Measurements from ENCODE around the gene UGT1A4. TPM values are rescaled to one million over a fixed set of nuclear protein-coding genes. Genes with fewer than 3 reads are reported as not detected.

UGT1A4 gene
- total and polyA plus RNA-seq, 10 of the 15 experiments (the other 5 are each of a cell fraction or from before 2014, with no cell fraction given) = not detected

DNA sequence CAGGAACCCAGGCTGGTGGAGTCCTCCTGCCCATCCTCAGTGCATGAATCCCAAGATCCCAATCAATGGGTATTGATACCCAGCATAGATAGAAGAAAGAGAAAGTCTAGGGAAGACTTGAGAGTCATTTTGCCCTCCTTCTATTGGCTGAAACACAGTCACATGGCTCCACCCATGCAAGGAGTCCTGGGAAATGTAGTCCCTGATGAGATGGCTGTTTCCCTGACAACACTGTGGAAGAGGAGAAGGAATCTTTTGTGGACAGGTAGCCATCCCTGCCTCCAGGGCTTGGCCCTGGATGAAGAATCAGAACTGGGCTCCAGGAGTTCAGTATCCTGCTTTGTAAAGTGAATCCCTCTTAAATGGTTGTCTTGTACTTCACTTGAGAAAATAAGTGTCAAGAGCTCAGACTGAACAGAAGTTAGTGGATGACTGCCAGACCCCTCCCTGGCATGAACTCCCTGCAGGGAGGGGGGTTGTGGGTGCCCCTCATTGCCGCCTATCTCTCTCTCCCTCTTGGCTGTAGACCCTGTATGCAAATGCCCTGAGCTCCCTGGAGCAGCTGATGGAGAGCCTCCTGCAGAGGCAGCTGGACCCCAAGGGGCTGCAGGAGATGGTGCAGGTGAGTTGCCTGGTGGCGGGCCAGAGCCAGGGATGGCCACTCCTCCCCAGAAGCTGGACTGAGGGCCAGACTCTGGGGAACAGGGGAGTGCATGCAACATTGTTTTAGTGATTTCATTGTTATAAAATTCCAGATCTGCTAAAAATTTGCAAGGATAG, 95.7 kb downstream of the UGT1A4 start:
- in situ Hi-C loops (cut with MboI) = no loop called here
- Histone ChIP-seq H3K27me3 (replicated peaks in 1 of 2; ENCODE audit: control insufficient read depth in 2 of 2, insufficient read depth in 2 of 2, low read length in 1 of 2) (no peaks in the 10 kb centered on the region; a peak in 3 of 4 replicates), H3K9me3 (replicated peaks; ENCODE audit: control insufficient read depth, insufficient read depth, low read length) (no peaks in the 10 kb centered on the region), H2AFZ (ENCODE audit: control insufficient read depth, low read depth, low read length) (no peak overlapping the region), H3K4me1 (ENCODE audit: control insufficient read depth, insufficient read depth, low read length) (no peaks in the 10 kb centered on the region), H3K36me3 (ENCODE audit: control insufficient read depth in 2 of 2, insufficient read depth in 2 of 2, low read length in 1 of 2) (no peaks in the 10 kb centered on the region), H3K79me2 (ENCODE audit: control insufficient read depth, insufficient read depth, low read length) (no peaks in the 10 kb centered on the region), H3K27ac (ENCODE audit: control insufficient read depth, insufficient read depth) (no peak overlapping the region), H3K4me3 (no peak overlapping the region), H4K20me1 (ENCODE audit: control insufficient read depth, insufficient read depth) (no peaks in the 10 kb centered on the region), H3K9ac (ENCODE audit: control insufficient read depth, insufficient read depth, low read length) (no peak overlapping the region), H3K4me2 (ENCODE audit: control insufficient read depth, insufficient read depth) (no peak overlapping the region)
- TF ChIP-seq HCFC1 (IDR thresholded peaks at IDR 0.05; ENCODE audit: low read length) = peak; percentile 53
- TF ChIP-seq STAT3 (IDR thresholded peaks at IDR 0.05; ENCODE audit: low read depth, low read length) = no peak
- TF ChIP-seq IRF4 (IDR thresholded peaks at IDR 0.05; ENCODE audit: low read depth, low read length) = no peak
- TF ChIP-seq, protein P1, sequence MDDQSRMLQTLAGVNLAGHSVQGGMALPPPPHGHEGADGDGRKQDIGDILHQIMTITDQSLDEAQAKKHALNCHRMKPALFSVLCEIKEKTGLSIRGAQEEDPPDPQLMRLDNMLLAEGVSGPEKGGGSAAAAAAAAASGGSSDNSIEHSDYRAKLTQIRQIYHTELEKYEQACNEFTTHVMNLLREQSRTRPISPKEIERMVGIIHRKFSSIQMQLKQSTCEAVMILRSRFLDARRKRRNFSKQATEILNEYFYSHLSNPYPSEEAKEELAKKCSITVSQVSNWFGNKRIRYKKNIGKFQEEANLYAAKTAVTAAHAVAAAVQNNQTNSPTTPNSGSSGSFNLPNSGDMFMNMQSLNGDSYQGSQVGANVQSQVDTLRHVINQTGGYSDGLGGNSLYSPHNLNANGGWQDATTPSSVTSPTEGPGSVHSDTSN (IDR thresholded peaks at IDR 0.05; ENCODE audit: insufficient replicate concordance, low read depth, low read length) = no peak
- TF ChIP-seq, protein P2, sequence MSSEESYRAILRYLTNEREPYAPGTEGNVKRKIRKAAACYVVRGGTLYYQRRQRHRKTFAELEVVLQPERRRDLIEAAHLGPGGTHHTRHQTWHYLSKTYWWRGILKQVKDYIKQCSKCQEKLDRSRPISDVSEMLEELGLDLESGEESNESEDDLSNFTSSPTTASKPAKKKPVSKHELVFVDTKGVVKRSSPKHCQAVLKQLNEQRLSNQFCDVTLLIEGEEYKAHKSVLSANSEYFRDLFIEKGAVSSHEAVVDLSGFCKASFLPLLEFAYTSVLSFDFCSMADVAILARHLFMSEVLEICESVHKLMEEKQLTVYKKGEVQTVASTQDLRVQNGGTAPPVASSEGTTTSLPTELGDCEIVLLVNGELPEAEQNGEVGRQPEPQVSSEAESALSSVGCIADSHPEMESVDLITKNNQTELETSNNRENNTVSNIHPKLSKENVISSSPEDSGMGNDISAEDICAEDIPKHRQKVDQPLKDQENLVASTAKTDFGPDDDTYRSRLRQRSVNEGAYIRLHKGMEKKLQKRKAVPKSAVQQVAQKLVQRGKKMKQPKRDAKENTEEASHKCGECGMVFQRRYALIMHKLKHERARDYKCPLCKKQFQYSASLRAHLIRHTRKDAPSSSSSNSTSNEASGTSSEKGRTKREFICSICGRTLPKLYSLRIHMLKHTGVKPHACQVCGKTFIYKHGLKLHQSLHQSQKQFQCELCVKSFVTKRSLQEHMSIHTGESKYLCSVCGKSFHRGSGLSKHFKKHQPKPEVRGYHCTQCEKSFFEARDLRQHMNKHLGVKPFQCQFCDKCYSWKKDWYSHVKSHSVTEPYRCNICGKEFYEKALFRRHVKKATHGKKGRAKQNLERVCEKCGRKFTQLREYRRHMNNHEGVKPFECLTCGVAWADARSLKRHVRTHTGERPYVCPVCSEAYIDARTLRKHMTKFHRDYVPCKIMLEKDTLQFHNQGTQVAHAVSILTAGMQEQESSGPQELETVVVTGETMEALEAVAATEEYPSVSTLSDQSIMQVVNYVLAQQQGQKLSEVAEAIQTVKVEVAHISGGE (CRISPR knock-in tag; IDR thresholded peaks at IDR 0.05) = no peak
- TF ChIP-seq SIX5 (IDR thresholded peaks at IDR 0.05; ENCODE audit: low read depth, low read length, severe bottlenecking) = peak; percentile 61
- TF ChIP-seq NFYB (IDR thresholded peaks at IDR 0.05; ENCODE audit: insufficient read depth, low read depth, low read length) = no peak
- TF ChIP-seq ZNF217 (IDR thresholded peaks at IDR 0.05) = no peak
- TF ChIP-seq, protein P3, sequence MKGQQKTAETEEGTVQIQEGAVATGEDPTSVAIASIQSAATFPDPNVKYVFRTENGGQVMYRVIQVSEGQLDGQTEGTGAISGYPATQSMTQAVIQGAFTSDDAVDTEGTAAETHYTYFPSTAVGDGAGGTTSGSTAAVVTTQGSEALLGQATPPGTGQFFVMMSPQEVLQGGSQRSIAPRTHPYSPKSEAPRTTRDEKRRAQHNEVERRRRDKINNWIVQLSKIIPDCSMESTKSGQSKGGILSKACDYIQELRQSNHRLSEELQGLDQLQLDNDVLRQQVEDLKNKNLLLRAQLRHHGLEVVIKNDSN (IDR thresholded peaks at IDR 0.05; ENCODE audit: borderline replicate concordance, extremely low read length, insufficient read depth, low read depth, low read length) = peak; percentile 63
- TF ChIP-seq ASH2L (IDR thresholded peaks at IDR 0.05; ENCODE audit: borderline replicate concordance, low read depth) = no peak
- TF ChIP-seq RB1 (IDR thresholded peaks at IDR 0.05; ENCODE audit: borderline replicate concordance) = no peak
- TF ChIP-seq, protein P4, sequence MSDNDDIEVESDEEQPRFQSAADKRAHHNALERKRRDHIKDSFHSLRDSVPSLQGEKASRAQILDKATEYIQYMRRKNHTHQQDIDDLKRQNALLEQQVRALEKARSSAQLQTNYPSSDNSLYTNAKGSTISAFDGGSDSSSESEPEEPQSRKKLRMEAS (IDR thresholded peaks at IDR 0.05; ENCODE audit: low read depth, low read length) = no peak
- no peak for TF ChIP-seq HDAC2 (IDR thresholded peaks at IDR 0.05)
- TF ChIP-seq JUNB (IDR thresholded peaks at IDR 0.05) = no peak
- RAD21 ChIA-PET (ENCODE audit: unreplicated experiment) = no interaction called here
- no peak for DNase-seq (ENCODE audit: low read depth, low spot score)
- BruUV-seq (replicated peaks) = no TSS peak
- no peak for FAIRE-seq
- 0 out of 3 replicates have a peak, but pooled peaks have one; percentile 44 for ATAC-seq
- WGBS (ENCODE audit: insufficient coverage, insufficient replicate concordance, low lambda C conversion rate, missing lambda C conversion rate) = 17% methylated on average over 2 of the region's 2 CpGs
- SMC1A ChIA-PET (ENCODE audit: uncharacterized antibody, unreplicated experiment) = no interaction called here
- intact Hi-C loops (cut with micrococcal nuclease; ENCODE audit: unreplicated experiment) = no loop called here
- POLR2A ChIA-PET = no interaction called here
- CTCF ChIA-PET = no interaction called here

All from GM12878 (cell line).